DMS79 treated with DMSO at 0.1 percent for 48 hours (cell line): ENCODE data around the gene SLC4A4.

Source experiments
- DNase-seq: peaks from one replicate; lab custom pipeline; 2025; lab: John Stamatoyannopoulos, UW

SLC4A4 gene

DNA sequence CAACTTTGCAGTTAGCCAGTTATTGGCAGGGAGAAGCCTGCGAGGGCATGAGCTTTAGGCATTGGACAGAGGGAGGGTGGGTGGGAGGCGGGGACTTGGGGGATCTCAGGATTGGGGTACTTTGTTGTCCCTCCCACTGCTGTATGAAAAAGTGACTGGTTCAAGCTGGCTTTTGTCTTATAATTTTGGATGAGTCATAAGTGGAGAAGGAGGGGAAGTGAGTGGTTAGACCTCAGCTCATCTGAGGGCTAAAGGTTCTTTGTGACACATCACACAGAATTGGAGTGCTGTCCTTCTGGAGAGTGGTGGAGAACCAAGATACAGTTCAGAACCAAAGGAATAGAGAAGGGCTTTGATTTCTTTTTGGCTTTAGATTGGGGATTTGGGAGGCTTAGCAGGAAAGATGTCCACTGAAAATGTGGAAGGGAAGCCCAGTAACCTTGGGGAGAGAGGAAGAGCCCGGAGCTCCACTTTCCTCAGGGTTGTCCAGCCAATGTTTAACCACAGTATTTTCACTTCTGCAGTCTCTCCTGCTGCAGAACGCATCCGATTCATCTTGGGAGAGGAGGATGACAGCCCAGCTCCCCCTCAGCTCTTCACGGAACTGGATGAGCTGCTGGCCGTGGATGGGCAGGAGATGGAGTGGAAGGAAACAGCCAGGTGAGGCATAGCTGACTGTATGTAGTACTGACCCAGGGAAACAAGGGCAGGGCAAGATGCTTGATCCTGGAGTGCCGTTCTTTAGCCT lies at the start of gene SLC4A4:
TSS of gene SLC4A4 (plus strand) at position 175 of the 748 bp plus-strand sequence.
- no peak for DNase-seq

DNA sequence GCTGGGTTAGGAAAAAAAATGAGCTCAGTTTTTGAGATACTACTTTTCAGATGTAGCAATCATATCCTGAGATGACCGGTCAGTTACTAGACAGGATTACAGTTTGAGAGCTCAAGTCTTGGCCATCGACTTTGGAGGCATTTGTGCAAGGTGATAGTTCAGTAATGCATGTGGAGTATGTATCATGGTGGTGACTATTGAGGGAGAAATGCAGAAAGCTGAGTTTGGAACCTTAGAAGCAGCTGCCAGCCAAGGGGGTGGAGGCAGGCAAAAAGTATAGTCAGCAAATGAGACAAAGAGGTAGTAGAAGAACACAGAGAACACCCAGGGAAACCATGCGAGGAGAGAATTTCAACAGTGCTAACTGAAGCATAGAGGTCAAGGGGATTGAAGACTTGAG lies 48.7 kb upstream of the SLC4A4 start:
- DNase-seq = no peak

DNA sequence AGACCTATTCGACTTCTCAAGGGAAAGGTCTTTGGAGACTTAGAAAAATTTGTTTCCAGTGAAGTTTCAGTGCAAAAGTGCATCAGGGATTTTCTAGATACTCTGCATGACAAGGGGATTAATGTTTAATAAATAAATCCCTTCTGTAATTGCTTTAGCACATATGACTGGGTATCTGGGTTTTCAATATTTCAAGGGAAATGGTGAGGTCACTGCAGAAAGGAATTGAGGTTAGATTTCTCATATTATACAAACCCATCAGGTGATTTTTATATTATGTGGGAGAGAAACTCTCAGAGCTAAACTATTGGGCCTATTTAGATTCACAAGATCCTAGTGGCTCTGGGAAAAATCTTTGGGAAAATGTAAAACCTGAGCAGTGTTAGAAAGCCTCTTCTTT lies 48.3 kb upstream of the SLC4A4 start:
- no peak for DNase-seq

DNA sequence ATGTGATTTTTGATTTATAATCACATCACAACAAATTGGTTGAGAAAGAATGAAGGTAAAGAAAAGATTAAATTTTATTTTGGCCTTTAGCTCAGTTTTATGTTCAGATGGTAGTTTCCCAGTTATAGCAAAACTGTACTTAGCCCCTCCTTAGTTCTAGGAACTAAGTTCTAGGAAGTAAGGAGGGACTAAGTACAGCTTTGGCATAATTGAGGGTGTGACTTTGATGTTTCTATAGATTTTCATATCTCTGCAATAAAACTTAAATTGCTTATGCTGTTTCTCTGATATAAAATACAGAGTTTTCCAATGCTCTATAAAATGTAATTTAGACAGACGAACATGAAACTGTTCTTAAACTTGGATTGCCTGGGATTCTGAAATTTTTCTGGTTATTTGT lies 46.6 kb upstream of the SLC4A4 start:
- DNase-seq = no peak

DNA sequence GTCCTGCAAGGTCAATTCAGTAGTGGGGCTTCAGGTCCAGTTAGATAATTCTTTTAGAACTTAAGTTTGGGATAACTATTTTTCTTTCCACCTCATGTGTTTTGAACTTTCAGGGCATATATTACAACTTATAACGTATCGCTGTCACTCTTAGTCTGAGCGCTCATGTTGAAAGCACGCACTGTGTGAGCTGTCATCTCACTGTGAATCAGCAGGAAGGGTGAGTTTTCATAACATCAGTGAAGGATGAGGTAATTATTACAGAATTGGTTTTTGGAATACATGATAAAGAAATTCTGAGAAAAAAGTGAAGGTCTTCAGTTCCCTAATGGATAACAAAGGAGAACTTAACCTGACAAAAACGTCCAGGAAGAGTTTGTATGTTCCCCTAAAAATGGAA lies 45.1 kb upstream of the SLC4A4 start:
- DNase-seq = no peak

DNA sequence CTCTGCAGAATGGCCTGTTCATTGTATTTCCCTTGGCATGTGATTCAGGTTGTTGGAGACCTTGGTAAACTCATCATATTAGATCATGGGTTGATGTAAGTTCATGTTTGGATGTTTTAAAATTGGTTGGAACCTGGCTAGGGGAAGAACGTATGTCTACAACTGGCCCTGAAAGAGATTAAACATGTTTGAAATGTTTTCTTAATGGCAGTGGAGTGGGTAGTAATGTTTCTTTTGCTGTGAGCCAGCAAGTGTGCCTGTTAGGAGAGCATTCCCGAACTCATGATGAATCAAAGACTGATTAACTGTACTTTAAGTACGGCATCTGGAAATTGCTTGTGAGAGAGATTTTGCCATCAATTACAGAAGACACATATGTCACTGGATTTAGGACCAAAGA lies 44.5 kb upstream of the SLC4A4 start:
- no peak for DNase-seq

DNA sequence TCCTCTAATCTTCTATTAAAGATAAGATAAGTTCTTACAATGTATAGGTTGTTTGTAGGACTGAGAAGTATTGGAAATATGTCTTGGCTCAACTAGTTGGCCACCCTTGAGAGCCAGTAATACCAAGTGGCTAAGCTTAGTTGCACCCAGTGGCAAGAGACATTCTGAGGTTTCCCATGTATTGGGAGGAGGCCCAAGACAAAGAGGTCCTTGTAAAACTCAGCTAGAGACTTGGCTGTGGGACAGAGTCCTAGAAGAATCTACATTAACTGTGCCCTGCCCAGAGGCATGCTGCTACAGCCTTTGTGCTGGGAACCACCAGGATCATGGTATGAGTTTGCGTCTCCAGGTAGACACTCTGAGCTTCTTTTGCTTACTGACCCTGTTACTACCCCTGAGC lies 41.9 kb upstream of the SLC4A4 start:
- no peak for DNase-seq

DNA sequence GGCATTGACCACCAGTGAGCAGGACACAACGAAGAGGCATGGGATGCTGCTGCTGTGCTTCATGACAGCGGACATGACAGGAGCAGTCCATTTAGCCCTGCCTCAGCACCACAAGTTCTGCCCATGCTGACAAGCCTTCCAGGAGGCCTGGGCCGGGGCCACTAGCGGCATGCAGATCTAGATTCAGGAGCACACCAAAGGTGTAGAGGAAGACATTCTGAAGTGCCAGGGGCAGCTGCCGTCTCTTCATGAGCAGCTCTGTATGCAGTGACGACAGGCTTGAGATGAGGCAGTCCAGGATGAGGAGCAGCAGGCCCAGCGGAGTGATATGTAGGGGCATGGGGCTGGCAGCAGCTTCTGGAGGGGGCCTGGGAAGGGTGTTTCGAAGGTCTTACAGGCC lies 38.5 kb upstream of the SLC4A4 start:
- DNase-seq = no peak

DNA sequence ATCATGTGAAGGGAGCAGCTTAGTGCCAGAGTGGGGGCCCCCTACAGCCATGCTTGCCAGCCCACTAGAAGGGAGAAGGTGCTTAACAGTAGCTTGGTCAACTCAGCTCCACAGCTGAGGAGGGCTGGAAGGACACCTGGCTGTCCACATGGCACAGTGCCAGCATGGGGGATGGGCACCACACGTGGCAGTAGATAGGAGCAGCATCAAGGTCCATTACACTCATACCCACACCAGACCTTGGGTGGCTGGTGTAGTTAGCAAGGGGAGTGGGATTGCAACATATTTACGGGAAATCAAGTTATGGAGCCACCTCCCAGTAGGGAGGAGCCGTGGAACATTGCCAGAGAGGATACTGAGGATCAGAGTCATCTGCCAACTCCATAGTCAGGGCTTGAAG lies 37.9 kb upstream of the SLC4A4 start:
- DNase-seq = no peak

DNA sequence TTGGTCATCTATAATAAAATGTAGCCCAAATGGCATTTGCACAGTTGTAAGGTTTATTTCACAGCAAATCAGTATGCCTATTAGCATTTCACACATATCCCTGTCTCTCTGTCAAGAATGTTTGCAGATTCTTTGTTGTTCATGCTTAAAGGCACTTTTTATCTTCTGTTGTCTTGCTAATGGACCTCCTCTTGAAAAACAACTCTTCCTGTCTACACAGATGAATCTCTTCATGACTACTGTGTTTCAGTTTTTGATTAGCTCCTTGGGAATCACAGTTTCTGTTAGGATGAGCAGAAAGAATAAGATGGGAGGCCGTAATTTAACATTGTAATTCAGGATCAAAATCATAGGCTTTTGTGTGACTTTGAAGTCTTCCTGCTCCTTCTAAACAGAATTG lies 35.5 kb upstream of the SLC4A4 start:
- DNase-seq = no peak

DNA sequence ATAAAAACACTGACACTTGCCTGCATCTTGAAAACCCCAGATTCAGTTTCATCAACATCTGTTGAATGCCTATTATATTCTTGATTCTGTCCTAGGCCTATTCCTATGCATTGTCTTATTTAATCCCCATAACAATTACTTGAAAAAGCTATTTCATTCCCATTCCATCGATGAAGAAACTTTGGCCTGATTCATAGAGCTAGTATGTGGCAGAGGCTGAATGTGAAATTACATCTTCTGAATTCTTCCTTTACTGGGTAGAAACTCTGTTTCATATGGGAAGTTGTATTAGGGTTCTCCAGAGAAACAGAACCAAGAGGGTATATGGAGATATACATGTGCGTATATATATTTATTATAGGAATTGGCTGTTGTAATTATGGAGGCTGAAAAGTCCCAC lies 35.0 kb upstream of the SLC4A4 start:
- DNase-seq = no peak

DNA sequence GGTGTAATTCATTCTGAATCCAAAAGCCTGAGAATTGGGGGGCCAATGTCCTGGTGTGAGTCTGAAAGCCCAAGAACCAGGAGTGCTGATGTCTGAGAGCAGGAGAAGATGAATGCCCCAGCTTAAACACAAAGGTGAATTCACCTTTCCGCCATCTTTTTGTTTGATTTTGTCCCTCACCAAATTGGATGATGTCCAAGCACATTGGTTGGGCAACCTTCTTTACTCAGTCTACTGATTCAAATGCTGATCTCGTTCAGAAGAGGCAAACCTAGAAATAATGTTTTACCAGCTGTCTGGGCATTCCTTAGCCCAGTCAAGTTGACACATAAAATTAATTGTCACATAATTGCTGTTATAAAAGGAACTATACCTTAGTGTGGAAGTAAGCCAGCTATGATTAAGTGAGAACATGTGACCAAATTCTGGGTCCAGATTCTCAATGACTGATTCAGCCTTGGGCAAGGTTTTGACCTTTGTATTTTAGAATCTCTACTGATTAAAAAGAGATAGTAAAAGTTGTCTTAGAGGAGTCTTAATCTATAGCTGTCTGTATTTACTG lies 34.5 kb upstream of the SLC4A4 start:
- no peak for DNase-seq

DNA sequence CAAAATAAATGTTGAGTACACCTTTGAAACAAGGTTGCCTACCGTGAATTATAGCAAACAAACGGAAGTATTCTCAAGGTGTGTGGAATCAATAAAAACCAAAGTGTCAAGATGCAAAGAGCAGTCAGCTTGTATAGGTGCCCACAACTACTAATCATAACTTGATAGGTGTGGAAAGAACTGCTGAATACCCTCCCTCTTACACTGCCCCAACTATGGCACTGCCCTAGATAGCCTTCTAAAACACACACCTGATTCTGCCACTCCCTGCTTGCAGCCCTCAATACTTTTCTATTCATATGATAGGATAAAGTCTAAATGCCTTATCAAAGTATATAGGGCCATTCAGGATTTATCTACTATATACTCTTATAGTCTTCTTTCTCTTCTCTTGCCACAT lies 31.1 kb upstream of the SLC4A4 start:
- DNase-seq = no peak

DNA sequence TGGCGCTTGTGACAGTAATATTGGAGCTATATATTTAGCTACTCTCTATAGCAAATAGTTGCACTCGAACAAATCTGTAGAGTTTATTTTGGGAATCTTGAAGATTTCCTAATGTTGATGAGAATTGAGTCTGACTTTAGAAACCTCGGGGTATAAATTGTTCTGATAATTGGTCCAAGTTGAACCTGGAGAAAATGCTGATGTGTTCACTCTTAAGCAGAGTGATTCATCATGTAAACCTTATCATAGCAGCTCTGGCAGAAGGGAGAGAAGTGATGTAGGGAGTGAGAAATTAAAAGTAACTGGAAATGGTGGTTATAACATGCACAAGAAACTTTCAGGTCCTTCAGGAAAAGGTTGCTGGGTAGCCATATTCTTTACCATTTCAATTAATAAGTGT lies 16.4 kb upstream of the SLC4A4 start:
- DNase-seq = no peak

DNA sequence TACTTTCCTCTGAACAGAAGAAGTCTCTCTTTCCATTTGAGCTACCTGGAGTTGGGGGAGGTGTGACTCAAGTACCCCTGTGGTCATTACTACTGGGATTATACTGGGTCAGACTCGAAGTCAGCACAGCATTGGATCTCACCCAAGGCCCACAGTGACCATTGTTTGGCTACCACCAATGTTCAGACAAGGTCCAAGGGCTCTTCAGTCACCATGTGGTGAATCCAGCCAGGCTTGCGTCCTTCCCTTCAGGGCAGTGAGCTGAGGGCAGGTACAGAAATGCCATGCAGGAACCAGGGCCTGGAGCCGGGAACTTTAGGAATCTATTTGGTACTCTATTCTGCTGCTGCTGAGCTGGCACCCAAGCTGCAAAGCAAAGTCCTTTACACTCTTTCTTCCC lies 5.5 kb upstream of the SLC4A4 start:
- DNase-seq = no peak

DNA sequence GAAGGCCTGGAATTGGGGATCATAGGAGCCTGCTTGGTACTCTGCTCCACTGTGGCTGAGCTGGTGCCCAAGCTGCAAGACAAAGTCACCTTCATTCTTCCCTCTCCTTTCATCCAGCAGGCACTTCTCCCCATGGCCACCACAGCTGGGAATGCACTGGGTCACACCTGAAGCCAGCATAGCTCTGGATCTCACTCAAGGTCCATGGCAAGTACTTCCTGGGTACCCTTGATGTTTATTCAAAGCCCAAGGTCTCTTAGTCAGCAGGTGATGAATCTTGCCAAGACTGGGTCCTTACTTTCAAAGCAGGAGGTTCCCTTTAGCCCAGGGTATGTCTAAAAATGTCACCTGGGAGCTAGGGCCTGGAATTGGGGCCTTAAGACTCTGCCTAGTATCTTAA lies 4.9 kb upstream of the SLC4A4 start:
- no peak for DNase-seq

DNA sequence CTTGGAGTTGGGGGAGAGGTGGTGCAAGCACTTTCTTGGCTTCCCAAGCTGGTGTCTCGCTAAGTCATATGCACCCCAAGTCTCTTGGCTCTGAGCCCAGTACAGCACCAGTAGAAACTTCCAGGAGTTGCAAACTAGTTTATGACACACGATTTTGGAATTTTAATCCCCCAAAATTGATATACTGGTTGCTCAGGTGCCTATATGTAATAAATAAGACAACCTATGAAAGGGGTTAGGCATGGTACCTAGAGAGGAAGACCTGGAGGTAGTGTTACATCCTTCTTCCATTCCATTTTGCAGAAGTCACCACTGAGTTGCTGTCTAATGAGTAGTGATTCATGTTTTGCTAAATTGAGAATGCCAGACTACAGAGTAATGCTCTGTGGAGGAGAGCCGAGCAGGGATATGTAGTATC lies 4.3 kb upstream of the SLC4A4 start:
- DNase-seq = no peak

DNA sequence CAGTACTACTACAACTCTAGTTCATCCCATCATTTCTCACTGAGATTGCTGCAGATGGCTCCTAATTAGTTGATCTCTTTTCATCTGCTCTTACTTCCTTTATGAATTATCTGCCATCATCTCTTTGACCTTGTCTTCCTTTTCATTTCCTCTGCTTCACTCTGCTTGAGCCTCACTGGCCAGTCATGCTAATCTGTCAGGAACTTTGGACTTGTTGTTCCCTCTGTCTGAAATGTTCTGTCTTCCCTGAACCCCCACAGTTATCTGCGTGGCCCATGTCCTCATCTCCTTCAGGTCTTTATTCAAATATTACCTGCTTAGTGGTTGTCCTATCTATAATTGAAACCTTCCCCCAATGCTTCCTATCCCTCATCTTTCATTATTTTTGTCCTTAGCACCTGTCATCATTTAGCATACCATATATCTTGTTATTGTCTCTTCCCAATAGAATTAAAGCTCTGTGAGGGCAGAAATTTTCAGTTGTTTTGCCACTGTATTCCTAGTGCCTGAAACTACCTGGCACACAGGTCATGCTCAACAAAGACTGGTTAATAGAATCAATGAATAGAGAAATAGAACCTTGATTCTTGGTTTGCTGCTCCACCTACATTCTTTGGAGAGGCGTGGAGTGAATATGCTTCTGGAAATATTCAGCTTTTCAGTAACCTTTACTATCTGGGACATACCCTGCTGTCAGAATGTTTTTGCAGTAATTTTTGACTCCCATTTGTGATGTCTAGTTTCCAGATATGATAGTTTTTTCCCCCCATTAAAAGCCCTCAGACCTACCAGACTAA lies 5.0 kb downstream of the SLC4A4 start:
- DNase-seq = no peak

DNA sequence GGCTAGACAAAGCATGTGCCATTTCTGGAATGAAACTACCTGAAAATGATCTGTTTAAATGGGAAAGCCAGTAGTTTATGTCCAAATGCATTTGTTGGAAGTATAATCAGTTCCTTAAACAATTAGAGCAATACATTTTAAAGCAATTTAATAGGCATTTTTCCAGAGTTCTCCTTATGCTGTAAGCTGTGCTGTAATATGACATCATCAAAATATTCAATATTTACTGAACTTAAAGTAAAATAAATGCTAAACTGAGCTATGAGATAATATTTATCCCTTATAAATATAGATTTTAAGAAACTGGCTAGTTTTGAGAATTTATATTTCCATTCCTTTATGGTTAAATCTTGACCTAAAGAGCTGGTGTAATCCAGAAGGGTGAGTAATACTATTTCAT lies 7.9 kb downstream of the SLC4A4 start:
- no peak for DNase-seq

DNA sequence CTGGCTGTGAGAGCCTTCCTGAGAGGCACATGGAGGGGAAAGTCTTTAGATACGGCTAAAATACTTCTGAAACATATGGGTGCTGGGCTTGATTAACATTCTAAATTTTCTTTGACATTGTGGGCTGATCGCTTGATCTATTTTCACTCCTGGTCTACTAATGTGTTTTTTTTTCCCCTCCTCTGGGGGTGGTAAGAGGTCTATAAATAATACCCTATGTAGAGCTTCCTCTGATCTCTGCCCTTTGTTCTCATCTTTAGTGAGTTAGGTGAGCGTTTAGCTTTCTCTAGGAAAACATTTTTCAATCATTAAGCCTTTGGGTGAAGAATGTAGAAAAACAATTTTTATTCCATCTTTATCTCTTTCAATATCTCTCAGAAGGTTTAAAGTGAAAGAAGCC lies 9.8 kb downstream of the SLC4A4 start:
- no peak for DNase-seq

DNA sequence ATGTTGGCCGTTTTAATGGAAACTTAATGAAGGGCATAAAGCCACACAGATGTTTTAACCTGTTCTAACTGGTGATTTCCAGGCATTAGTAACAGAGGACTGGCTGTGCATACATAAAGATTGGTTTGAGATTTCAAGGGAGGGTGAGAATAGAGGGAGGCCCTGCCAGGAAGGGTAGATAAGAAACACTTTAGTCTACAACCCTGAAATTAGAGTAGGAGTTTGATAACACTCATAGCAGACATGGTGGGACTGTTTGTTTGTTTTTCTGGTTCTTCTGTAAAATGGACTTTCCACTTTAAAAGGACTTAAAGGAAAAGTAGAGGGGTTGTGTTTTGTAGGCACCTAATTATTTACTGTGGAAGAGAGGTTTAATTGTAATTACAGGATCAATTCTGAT lies 16.2 kb downstream of the SLC4A4 start:
- DNase-seq = no peak

DNA sequence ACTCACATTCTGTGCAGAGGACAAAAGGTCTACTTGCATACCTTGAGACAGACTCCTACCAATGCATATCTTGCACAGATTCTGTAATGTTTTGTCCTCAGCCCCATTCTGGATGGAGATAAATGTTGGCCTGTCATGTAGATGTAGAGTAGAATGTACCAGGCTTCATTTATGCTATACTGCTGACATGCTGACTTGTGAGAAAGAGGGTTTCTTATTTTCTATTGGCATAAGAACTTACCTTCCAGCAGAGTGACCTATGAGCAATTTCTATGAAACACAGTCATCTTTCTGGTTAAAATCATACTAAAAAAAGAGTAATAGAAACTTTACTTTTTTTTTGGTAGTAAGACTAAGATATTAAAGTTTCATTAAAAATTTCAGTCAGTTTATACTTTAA lies 17.2 kb downstream of the SLC4A4 start:
- DNase-seq = no peak

DNA sequence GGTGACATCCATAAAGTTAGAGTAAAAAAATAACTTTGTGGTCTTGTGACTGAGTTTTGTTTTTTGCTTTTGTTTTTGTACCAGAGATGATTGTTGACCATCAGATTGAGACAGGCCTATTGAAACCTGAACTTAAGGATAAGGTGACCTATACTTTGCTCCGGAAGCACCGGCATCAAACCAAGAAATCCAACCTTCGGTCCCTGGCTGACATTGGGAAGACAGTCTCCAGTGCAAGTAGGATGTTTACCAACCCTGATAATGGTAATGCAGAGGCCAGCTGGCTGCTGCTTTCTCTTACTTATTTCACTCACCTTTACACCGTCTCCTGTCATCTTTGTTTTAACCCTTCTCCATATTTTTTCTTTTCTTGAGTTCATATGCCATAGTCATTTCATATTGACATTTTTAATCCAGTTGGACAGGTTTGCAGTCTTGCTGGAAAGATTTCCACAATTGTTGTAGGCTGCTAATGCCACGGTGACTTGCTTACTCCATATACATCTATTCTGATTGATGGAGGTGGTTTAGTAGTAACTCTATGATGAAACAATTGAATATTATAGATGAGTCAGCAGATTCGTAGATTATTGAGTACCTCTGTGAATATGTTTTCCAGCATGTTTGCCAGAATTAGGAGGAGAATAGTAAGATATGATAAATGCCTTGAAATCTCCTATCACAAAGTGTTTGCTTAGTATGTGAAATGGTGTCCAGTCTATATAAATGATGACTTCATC lies 18.3 kb downstream of the SLC4A4 start:
- no peak for DNase-seq
